Measurements from ENCODE around the gene SCFD2.
"Not testable (repeated sequence)": the region's sequence is repeated elsewhere in the genome, so short reads cannot be mapped to it uniquely, and the experiment has no call there.

The SCFD2 gene

GRCh38 chr4:53185869-53186585 is 179.8 kb downstream of the SCFD2 start:
- no peak for DNase-seq

- DNase-seq = no peak
Observed at GRCh38 chr4:53183754-53184153, 182.1 kb downstream of the SCFD2 start.

- DNase-seq = not testable (repeated sequence)
Observed at GRCh38 chr4:53177751-53178150, 188.1 kb downstream of the SCFD2 start.

GRCh38 chr4:53175640-53176039 is 190.2 kb downstream of the SCFD2 start:
- DNase-seq = no peak

GRCh38 chr4:53174823-53175222 is 191.0 kb downstream of the SCFD2 start:
- DNase-seq = no peak

GRCh38 chr4:53173576-53173975 is 192.3 kb downstream of the SCFD2 start:
- no peak for DNase-seq

GRCh38 chr4:53171797-53172196 is 194.1 kb downstream of the SCFD2 start:
- DNase-seq = no peak

GRCh38 chr4:53169695-53170617 is 195.9 kb downstream of the SCFD2 start:
- DNase-seq = no peak

GRCh38 chr4:53168228-53168627 is 197.6 kb downstream of the SCFD2 start:
- peak; percentile 9 for DNase-seq

GRCh38 chr4:53162969-53163368 is 202.9 kb downstream of the SCFD2 start:
- no peak for DNase-seq

- no peak for DNase-seq
Observed at GRCh38 chr4:53161787-53162433, 204.0 kb downstream of the SCFD2 start.

GRCh38 chr4:53161051-53161786 is 204.6 kb downstream of the SCFD2 start:
- DNase-seq = no peak

GRCh38 chr4:53156896-53157295 is 209.0 kb downstream of the SCFD2 start:
- no peak for DNase-seq

- no peak for DNase-seq
Observed at GRCh38 chr4:53152467-53152866, 213.4 kb downstream of the SCFD2 start.

- no peak for DNase-seq
Observed at GRCh38 chr4:53151489-53151788, 214.4 kb downstream of the SCFD2 start.

GRCh38 chr4:53150631-53151488 is 215.0 kb downstream of the SCFD2 start:
- DNase-seq = no peak

GRCh38 chr4:53147711-53148110 is 218.2 kb downstream of the SCFD2 start:
- no peak for DNase-seq

GRCh38 chr4:53147197-53147596 is 218.7 kb downstream of the SCFD2 start:
- no peak for DNase-seq

GRCh38 chr4:53141308-53141707 is 224.6 kb downstream of the SCFD2 start:
- DNase-seq = no peak

GRCh38 chr4:53139256-53139655 is 226.6 kb downstream of the SCFD2 start:
- DNase-seq = not testable (repeated sequence)

GRCh38 chr4:53137468-53137867 is 228.4 kb downstream of the SCFD2 start:
- no peak for DNase-seq

GRCh38 chr4:53136954-53137353 is 228.9 kb downstream of the SCFD2 start:
- DNase-seq = no peak
